ENCODE data around the gene LAMTOR4. TPM values are rescaled to one million over a fixed set of nuclear protein-coding genes. Genes with fewer than 3 reads are reported as not detected.

LAMTOR4 gene
- total and polyA plus RNA-seq, 3 experiments from 2014 or later = 125 to 386 (median 130) TPM

DNA sequence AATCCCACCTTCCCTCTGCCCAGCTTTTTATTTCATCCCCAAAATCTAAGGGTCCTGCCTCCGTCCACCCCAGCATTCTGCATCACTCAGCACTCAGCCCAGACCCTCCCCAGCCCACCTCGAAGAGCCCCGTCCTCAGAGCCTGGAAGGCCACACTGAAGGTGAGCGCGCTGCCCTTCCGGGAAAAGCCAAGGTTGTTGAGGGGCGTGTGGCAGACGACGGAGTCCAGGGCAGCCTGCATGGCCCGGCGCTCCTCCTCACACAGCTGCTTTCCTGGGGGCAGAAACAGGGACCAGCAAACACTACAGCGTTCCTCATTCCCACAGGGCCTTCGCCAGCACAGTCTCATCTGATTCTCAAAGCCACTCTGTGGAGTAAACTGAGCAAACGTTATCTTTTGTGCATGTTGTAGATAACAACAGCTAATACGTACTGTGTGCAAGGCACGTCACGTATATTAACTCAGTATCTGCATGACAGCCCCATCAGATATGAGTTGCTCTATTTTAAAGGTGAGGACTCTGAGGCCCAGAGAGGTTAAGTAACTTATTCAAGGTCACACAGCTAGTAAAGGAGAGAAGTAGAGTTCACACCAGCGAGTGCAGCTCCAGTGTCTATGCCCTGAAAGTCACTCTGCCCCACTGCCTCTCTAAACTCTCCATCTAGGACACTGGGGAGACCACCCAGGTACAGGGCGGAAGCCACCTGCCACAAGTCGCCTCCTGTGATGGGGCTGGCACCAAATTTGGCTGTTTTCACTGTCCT lies 7.0 kb downstream of the LAMTOR4 start:
- Histone ChIP-seq H3K4me3 (ENCODE audit: low read length) (no peak overlapping the region), H3K27me3 (ENCODE audit: insufficient read depth, low read length, poor library complexity, severe bottlenecking) (no peaks in the 10 kb centered on the region), H3K36me3 (ENCODE audit: insufficient read depth, low read length) (peaks cover 13% of the 10 kb centered on the region), H3K4me1 (ENCODE audit: insufficient read depth, low read length) (peaks cover 44% of the 10 kb centered on the region), H3K9me3 (ENCODE audit: low read length) (no peaks in the 10 kb centered on the region), H3K27ac (ENCODE audit: low read depth, low read length) (no peak overlapping the region)
- peaks cover 0 to 61% (median 7%) of the 10 kb centered on the region in 3 donors for H3K36me3 Mint-ChIP-seq
- H3K27ac Mint-ChIP-seq = peak overlapping the region in 6 of 8 donors; percentile 12 to 86 (median 70)
- H3K27me3 Mint-ChIP-seq = no peaks in the 10 kb centered on the region
- H3K4me3 Mint-ChIP-seq = peak overlapping the region in 6 of 7 donors; percentile 20 to 87 (median 68)
- H3K9me3 Mint-ChIP-seq = no peaks in the 10 kb centered on the region
- ChIA-PET CTCF (interaction anchor here (0.8 to 6.1 kb wide), 5 partner anchors 11 to 34 kb away, joined by 3 to 22 read pairs (median 6); partner anchors contain the start of gene GAL3ST4), POLR2A (interaction anchor here (0.5 to 1.5 kb wide), 2 partner anchors 11 to 826 kb away, joined by 3 to 4 read pairs; no protein-coding TSS in a partner anchor)
- peaks cover 33 to 68% (median 55%) of the 10 kb centered on the region in 3 donors for H3K4me1 Mint-ChIP-seq
- no peak for DNase-seq

DNA sequence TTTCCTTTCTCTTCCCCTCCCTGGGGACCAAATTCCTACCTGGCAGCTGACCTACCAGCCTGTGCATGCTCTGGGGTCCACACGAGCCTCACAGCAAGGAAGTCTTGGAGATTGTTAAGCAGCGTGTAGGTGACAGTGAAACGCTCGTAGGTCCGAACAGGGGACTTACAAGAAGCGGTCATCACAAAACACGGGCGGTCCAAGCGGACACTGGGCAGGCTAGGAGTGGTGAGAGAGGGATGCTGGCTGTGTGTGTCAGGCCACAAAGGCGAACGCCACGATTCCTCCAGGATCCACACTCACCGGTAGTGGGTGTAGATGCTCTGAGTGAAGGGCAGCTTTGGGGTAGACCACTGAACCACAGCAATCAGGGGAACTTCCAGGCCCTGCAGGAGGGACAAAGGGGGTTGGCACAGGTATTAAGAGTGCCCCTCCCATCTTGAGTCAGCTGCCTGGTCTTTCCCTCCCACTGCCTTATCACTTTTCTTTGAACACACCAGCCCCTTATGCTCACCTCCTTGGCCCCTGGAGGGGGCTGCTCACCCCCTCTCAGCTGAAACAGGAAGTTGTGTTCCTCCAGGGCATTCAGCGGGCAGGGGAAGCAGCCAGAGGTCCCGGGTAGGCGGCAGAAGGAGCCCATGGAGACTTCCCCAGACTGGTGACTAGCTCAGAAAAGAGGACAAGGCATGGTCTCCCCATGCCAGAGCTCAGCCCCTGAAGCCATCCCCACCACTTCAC lies 7.8 kb downstream of the LAMTOR4 start:
- peaks cover 0 to 61% (median 7%) of the 10 kb centered on the region in 3 donors for H3K36me3 Mint-ChIP-seq
- H3K27me3 Mint-ChIP-seq = no peaks in the 10 kb centered on the region
- ChIA-PET CTCF (interaction anchor here (1.0 to 6.1 kb wide), 5 partner anchors 11 to 34 kb away, joined by 3 to 22 read pairs (median 6); partner anchors contain the start of gene GAL3ST4), POLR2A (interaction anchor here (0.5 to 1.8 kb wide), 3 partner anchors 10 to 73 kb away, joined by 4 to 5 read pairs (median 4); partner anchors contain the start of genes GPC2 and STAG3)
- DNase-seq = peak in 2 of 5 donors; percentile 34 to 63
- Histone ChIP-seq H3K9me3 (ENCODE audit: low read length) (no peaks in the 10 kb centered on the region), H3K4me1 (ENCODE audit: insufficient read depth, low read length) (peaks cover 44% of the 10 kb centered on the region), H3K36me3 (ENCODE audit: insufficient read depth, low read length) (peaks cover 13% of the 10 kb centered on the region), H3K4me3 (ENCODE audit: low read length) (peak overlapping the region; percentile 42), H3K27me3 (ENCODE audit: insufficient read depth, low read length, poor library complexity, severe bottlenecking) (no peaks in the 10 kb centered on the region), H3K27ac (ENCODE audit: low read depth, low read length) (peak overlapping the region; percentile 75)
- H3K9me3 Mint-ChIP-seq = no peaks in the 10 kb centered on the region
- H3K4me1 Mint-ChIP-seq = peaks cover 33 to 67% (median 55%) of the 10 kb centered on the region in 3 donors
- H3K27ac Mint-ChIP-seq = peak overlapping the region; percentile 61 to 96 (median 85)
- H3K4me3 Mint-ChIP-seq = peak overlapping the region; percentile 77 to 87 (median 85)

DNA sequence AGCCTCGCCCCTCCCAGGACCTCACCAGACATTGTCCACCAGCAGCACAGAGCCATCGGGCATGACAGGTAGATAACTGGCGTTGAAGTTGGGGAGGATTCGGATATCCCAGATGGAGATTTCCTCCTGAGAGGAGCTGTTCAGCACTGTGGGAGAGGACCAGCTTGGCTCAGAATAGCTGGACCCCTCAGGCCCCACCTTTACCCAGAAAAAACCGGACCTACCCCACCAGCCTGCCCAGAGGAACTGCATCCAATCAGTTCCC lies 8.3 kb downstream of the LAMTOR4 start:
- Mint-ChIP-seq H3K36me3 (peaks cover 0 to 56% (median 6%) of the 10 kb centered on the region in 3 donors), H3K27me3 (no peaks in the 10 kb centered on the region), H3K9me3 (no peaks in the 10 kb centered on the region), H3K4me3 (peak overlapping the region; percentile 77 to 87 (median 85)), H3K27ac (peak overlapping the region; percentile 61 to 96 (median 85)), H3K4me1 (peaks cover 32 to 66% (median 51%) of the 10 kb centered on the region in 3 donors)
- peaks cover 13% of the 10 kb centered on the region for H3K36me3 ChIP-seq (ENCODE audit: insufficient read depth, low read length)
- DNase-seq = no peak
- ChIA-PET CTCF (interaction anchor here (1.0 to 6.1 kb wide), 5 partner anchors 10 to 33 kb away, joined by 3 to 22 read pairs (median 6); partner anchors contain the start of gene GAL3ST4), POLR2A (interaction anchor here (0.5 to 2.8 kb wide), 4 partner anchors 8 to 73 kb away, joined by 4 to 23 read pairs (median 4); partner anchors contain the start of genes GPC2, LAMTOR4 and STAG3)
- peak overlapping the region; percentile 75 for H3K27ac ChIP-seq (ENCODE audit: low read depth, low read length)
- H3K4me1 ChIP-seq (ENCODE audit: insufficient read depth, low read length) = peaks cover 40% of the 10 kb centered on the region
- H3K4me3 ChIP-seq (ENCODE audit: low read length) = peak overlapping the region; percentile 42
- H3K27me3 ChIP-seq (ENCODE audit: insufficient read depth, low read length, poor library complexity, severe bottlenecking) = no peaks in the 10 kb centered on the region
- no peaks in the 10 kb centered on the region for H3K9me3 ChIP-seq (ENCODE audit: low read length)

DNA sequence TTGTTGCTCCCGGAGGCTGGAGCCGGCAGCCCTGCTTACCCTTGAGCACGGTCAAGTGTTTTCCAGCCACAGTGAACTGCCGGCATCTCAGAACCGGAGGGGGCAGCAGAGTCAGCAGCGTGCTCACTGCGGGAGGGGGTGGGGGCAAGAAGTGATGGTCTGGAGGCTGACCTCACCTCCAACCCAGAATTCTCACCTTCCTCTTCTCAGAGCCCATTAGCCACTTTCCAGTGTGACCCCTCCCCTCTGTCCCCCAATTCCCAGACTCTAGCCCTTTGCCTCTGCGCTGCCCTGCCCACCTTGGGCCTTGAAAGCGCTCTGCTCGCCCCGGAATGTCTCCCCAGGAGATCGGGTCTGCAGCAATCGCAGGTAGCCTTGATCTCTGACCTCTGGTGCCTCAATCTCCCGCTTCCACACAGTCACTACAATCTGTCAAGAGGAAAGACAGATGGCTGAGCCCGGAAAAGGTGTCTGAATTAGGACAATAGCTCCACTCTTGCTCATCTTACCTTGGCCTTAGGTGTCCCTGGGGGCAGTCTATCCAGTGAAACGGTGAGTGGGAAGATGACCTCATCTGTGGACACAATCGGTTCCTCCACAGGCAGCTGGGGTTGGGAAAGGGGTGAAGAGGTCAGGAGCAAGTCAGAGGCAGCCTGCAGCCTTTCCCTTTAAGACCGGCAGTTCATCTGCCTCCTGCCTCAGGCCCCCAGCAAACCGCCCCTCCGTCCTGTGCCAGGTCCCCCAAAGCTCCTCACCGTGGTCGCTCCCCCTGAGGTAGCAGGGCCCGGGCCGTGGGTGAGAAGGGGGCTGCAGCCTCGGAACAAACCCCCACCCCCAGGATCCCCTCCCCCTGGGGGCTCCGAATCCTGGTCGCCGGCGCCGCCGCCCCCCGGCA lies 8.9 kb downstream of the LAMTOR4 start:
- Histone ChIP-seq H3K27me3 (ENCODE audit: insufficient read depth, low read length, poor library complexity, severe bottlenecking) (no peaks in the 10 kb centered on the region), H3K36me3 (ENCODE audit: insufficient read depth, low read length) (peaks cover 13% of the 10 kb centered on the region), H3K4me1 (ENCODE audit: insufficient read depth, low read length) (peaks cover 35% of the 10 kb centered on the region), H3K9me3 (ENCODE audit: low read length) (no peaks in the 10 kb centered on the region), H3K4me3 (ENCODE audit: low read length) (peak overlapping the region; percentile 42), H3K27ac (ENCODE audit: low read depth, low read length) (peak overlapping the region; percentile 75)
- Mint-ChIP-seq H3K36me3 (peaks cover 0 to 50% (median 2%) of the 10 kb centered on the region in 3 donors), H3K4me1 (peaks cover 27 to 62% (median 47%) of the 10 kb centered on the region in 3 donors), H3K9me3 (no peaks in the 10 kb centered on the region), H3K27ac (peak overlapping the region; percentile 68 to 96 (median 90)), H3K4me3 (peak overlapping the region; percentile 77 to 91 (median 85)), H3K27me3 (no peaks in the 10 kb centered on the region)
- CTCF ChIA-PET = interaction anchor here (1.0 to 6.1 kb wide), 5 partner anchors 9 to 33 kb away, joined by 3 to 22 read pairs (median 6); partner anchors contain the start of gene GAL3ST4
- DNase-seq = no peak
- POLR2A ChIA-PET = interaction anchor here (0.5 to 2.8 kb wide), 6 partner anchors 9 to 114 kb away, joined by 3 to 23 read pairs (median 4); partner anchors contain the start of genes GPC2, LAMTOR4 and STAG3

DNA sequence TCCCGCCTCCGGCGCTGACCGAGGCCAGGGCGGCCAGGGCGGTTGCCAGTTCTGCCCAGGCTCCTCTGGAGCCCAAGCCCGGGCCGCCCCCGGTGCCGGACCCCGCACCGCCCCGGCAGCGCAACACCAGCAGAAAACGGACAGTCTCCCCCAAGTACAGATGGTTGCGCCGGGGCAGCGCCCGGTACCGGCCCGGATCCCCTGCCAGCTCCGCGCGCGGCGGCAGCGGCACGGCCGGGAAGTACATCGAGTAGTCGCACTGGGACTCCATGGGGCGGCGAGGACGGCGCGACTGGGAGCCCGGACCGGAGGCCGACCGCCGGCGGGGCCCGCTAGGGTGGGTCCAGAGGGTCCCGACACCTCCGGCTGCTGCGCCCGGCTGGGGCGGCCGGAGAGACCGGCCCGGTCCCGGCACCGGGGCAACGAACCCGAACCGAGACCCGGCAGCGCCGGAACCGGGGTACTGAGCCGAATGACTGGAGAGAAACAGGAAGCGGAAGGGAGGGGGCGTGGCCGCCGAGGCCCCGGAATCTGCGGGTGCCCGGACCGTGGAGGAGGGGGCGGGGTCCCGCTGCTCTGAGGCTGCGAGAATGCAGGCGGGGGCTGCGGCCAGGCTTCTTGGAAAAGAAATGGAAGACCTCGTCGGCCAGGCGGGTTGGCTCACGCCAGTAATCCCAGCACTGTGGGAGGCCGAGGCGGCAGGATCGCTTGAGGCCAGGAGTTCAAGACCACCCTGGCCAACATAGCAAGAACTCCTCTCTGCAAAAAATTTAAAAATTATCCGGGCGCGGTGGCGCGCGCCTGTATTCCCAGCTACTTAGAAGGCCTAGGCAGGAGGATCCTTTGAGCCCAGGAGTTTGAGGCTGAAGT lies 9.7 kb downstream of the LAMTOR4 start, which contains the start of gene TRAPPC14:
Gene TRAPPC14 (minus strand): TSS at position 495 of the 870 bp plus-strand sequence. CDS start 224 bp downstream, at position 271.
- Histone ChIP-seq H3K36me3 (ENCODE audit: insufficient read depth, low read length) (peaks cover 13% of the 10 kb centered on the region), H3K4me1 (ENCODE audit: insufficient read depth, low read length) (peaks cover 42% of the 10 kb centered on the region), H3K27ac (ENCODE audit: low read depth, low read length) (peak within 1 kb of the TSS; percentile 75), H3K9me3 (ENCODE audit: low read length) (no peaks in the 10 kb centered on the region), H3K27me3 (ENCODE audit: insufficient read depth, low read length, poor library complexity, severe bottlenecking) (no peaks in the 10 kb centered on the region), H3K4me3 (ENCODE audit: low read length) (peak within 1 kb of the TSS; percentile 42)
- CTCF ChIA-PET = interaction anchor here (1.0 to 6.1 kb wide), 3 partner anchors 9 to 14 kb away, joined by 3 to 22 read pairs (median 3); partner anchors contain the start of genes GAL3ST4 and LAMTOR4
- peak; percentile 84 to 92 (median 89) for DNase-seq
- Mint-ChIP-seq H3K9me3 (no peaks in the 10 kb centered on the region), H3K27me3 (no peaks in the 10 kb centered on the region), H3K4me1 (peaks cover 34 to 67% (median 47%) of the 10 kb centered on the region in 3 donors), H3K27ac (peak within 1 kb of the TSS; percentile 68 to 96 (median 90)), H3K36me3 (peaks cover 0 to 42% (median 0%) of the 10 kb centered on the region in 3 donors), H3K4me3 (peak within 1 kb of the TSS; percentile 84 to 93 (median 85))
- POLR2A ChIA-PET = interaction anchor here (0.6 to 2.8 kb wide), 7 partner anchors 9 to 114 kb away, joined by 3 to 23 read pairs (median 4); partner anchors contain the start of genes GPC2, LAMTOR4 and STAG3

DNA sequence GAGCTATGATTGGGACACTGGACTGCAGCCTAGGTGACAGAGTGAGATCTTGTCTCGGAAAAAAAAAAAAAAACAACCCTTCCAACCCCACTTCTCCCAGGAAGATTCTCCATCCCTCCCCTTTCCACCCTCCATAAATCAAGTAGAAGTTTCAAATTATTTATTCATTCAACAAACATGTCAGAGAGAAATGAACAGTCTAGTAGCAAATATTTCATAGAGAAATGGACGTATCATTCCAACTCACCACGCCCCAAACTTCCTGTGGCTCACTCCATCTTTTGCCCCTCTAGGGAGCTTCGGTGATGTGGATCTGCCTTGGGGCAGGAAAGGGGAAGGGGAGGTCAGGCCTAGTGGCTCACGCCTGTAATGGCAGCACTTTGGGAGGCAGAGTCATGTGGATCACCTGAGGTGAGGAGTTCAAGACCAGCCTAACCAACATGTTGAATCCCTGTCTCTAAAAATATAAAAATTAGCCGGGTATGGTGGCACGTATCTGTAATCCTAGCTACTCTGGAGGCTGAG lies 10.4 kb downstream of the LAMTOR4 start:
- peaks cover 0 to 35% (median 0%) of the 10 kb centered on the region in 3 donors for H3K36me3 Mint-ChIP-seq
- POLR2A ChIA-PET = interaction anchor here (0.6 to 2.8 kb wide), 4 partner anchors 8 to 75 kb away, joined by 3 to 23 read pairs (median 4); partner anchors contain the start of gene LAMTOR4

More for the DNA sequence above, 10.4 kb downstream of the LAMTOR4 start:
- Histone ChIP-seq H3K4me1 (ENCODE audit: insufficient read depth, low read length) (peaks cover 49% of the 10 kb centered on the region), H3K27ac (ENCODE audit: low read depth, low read length) (peak overlapping the region; percentile 75), H3K4me3 (ENCODE audit: low read length) (peak overlapping the region; percentile 42), H3K9me3 (ENCODE audit: low read length) (no peaks in the 10 kb centered on the region), H3K36me3 (ENCODE audit: insufficient read depth, low read length) (peaks cover 13% of the 10 kb centered on the region), H3K27me3 (ENCODE audit: insufficient read depth, low read length, poor library complexity, severe bottlenecking) (no peaks in the 10 kb centered on the region)
- Mint-ChIP-seq H3K27ac (peak overlapping the region; percentile 57 to 89 (median 81)), H3K4me1 (peaks cover 36 to 67% (median 47%) of the 10 kb centered on the region in 3 donors), H3K9me3 (no peaks in the 10 kb centered on the region), H3K4me3 (peak overlapping the region; percentile 82 to 93 (median 83)), H3K27me3 (no peaks in the 10 kb centered on the region)
- DNase-seq = peak in 1 of 5 donors; percentile 38
- CTCF ChIA-PET = interaction anchor here (0.7 to 6.1 kb wide), 5 partner anchors 8 to 31 kb away, joined by 3 to 22 read pairs (median 3); partner anchors contain the start of genes GAL3ST4, GPC2, LAMTOR4 and STAG3

Data from CD8-positive, alpha-beta memory T cell (primary cell).